Measurements from ENCODE around the gene PTCD2.

- TF ChIP-seq CTCF (IDR thresholded peaks at IDR 0.05; ENCODE audit: extremely low read depth in 1 of 2, insufficient read depth in 1 of 2, low read depth in 1 of 2, low read length in 2 of 2) = no peak
- TF ChIP-seq MAX (IDR thresholded peaks at IDR 0.05; ENCODE audit: insufficient read depth, insufficient read length) = no peak
- TF ChIP-seq POLR2A (IDR thresholded peaks at IDR 0.05; ENCODE audit: low read depth, low read length) = no peak
- TF ChIP-seq GATA2 (IDR thresholded peaks at IDR 0.05; ENCODE audit: insufficient read depth, insufficient read length, low read depth, low read length) = no peak
- no peak for TF ChIP-seq POLR2AphosphoS5 (IDR thresholded peaks at IDR 0.05; ENCODE audit: insufficient read depth, low read depth, low read length)
- no peak for TF ChIP-seq JUN (IDR thresholded peaks at IDR 0.05; ENCODE audit: borderline replicate concordance, insufficient read depth, insufficient read length, low read depth)
- TF ChIP-seq FOS (IDR thresholded peaks at IDR 0.05; ENCODE audit: borderline replicate concordance, insufficient read depth, low read length) = no peak
- TF ChIP-seq MYC (IDR thresholded peaks at IDR 0.05; ENCODE audit: low read depth, low read length) = no peak
These were observed 49.5 kb downstream of the PTCD2 start for GRCh38 chr5:72369711-72370110.
